GM23338 (cell line): ENCODE results near the gene IDH3A.

Experiments
- CREB1 ChIP-seq: fragments of 250-450 bp; sonication (Bioruptor Pico); IDR thresholded peaks from 2 replicates; pipeline ENCODE4 v1.5.0; 2020; ENCODE audit warnings: low read depth, mild to moderate bottlenecking, moderate library complexity
- CTCF ChIP-seq, 2 experiments: fragments of 200-600 bp in 1 of 2; sonication (generic) in 1 of 2; conservative IDR thresholded peaks; 2 replicates each; pipeline versions ENCODE4 v1.5.1 to v1.6.1; 2016 to 2017; ENCODE audit warnings: antibody characterized with exemption in 2 of 2, low read depth in 2 of 2, mild to moderate bottlenecking in 2 of 2, moderate library complexity in 1 of 2
- EZH2 ChIP-seq: fragments of 200-600 bp; sonication (generic); IDR thresholded peaks from one replicate; pipeline ENCODE4 v1.8.0; 2017; ENCODE audit warnings: antibody characterized with exemption, mild to moderate bottlenecking, low read depth; ENCODE audit not compliant: unreplicated experiment
- EZH2phosphoT487 ChIP-seq: fragments of 200-600 bp; sonication (generic); IDR thresholded peaks from one replicate; pipeline ENCODE4 v1.8.1; 2018; ENCODE audit warnings: antibody characterized with exemption; ENCODE audit not compliant: unreplicated experiment
- JUNB ChIP-seq: IDR thresholded peaks from one replicate; pipeline ENCODE4 v1.6.1; 2016; ENCODE audit warnings: antibody characterized with exemption; ENCODE audit not compliant: unreplicated experiment
- NANOG ChIP-seq: IDR thresholded peaks from 2 replicates; pipeline ENCODE4 v1.6.1; 2016; ENCODE audit warnings: antibody characterized with exemption, borderline replicate concordance
- POLR2AphosphoS5 ChIP-seq: IDR thresholded peaks from 2 replicates; pipeline ENCODE4 v1.6.1; 2016; ENCODE audit warnings: antibody characterized with exemption, low read depth
- REST ChIP-seq: IDR thresholded peaks from one replicate; pipeline ENCODE4 v1.6.1; 2018; ENCODE audit warnings: antibody characterized with exemption; ENCODE audit not compliant: unreplicated experiment
- STAT1 ChIP-seq: IDR thresholded peaks from one replicate; pipeline ENCODE4 v1.6.1; 2016; ENCODE audit warnings: antibody characterized with exemption; ENCODE audit not compliant: unreplicated experiment
- ZNF114 ChIP-seq: fragments of 250-450 bp; sonication (Bioruptor Pico); IDR thresholded peaks from 2 replicates; pipeline ENCODE4 v1.5.0; 2020; ENCODE audit warnings: mild to moderate bottlenecking, moderate library complexity
- ZNF331 ChIP-seq: fragments of 250-450 bp; sonication (Bioruptor Pico); IDR thresholded peaks from 2 replicates; pipeline ENCODE4 v1.5.0; 2020; ENCODE audit warnings: low read depth, mild to moderate bottlenecking, moderate library complexity
- ZNF462 ChIP-seq: fragments of 250-450 bp; sonication (Bioruptor Pico); IDR thresholded peaks from 2 replicates; pipeline ENCODE4 v1.5.0; 2020; ENCODE audit warnings: mild to moderate bottlenecking, moderate library complexity

- TF ChIP-seq CTCF (conservative IDR thresholded peaks at IDR 0.05; ENCODE audit: low read depth in 2 of 2), result no peak
- no peak for TF ChIP-seq REST
- TF ChIP-seq CREB1 (CRISPR knock-in tag), result no peak
- TF ChIP-seq EZH2phosphoT487, result no peak
- no peak for TF ChIP-seq EZH2
- TF ChIP-seq POLR2AphosphoS5, result no peak
- TF ChIP-seq JUNB, result no peak
- no peak for TF ChIP-seq NANOG
- no peak for TF ChIP-seq ZNF331 (CRISPR knock-in tag)
- no peak for TF ChIP-seq ZNF114 (CRISPR knock-in tag)
- TF ChIP-seq STAT1, result no peak
- no peak for TF ChIP-seq ZNF462 (CRISPR knock-in tag)
Measured at GRCh38 chr15:78203346-78204225, 54.4 kb downstream of the IDH3A start.
